HG03196 (cell line): ENCODE measurements around the gene NISCH.

ENCODE experiments used
- ATAC-seq: cut with Tn5 transposase; IDR thresholded peaks from one replicate; pipeline ENCODE4 v1.9.1; 2021; ENCODE audit not compliant: unreplicated experiment

NISCH gene

GRCh38 chr3:52455283-52456168, at the start of gene NISCH:
Gene NISCH (plus strand): TSS chr3:52455604. CDS start chr3:52455642, 38 bp downstream.
- ATAC-seq: no peak

GRCh38 chr3:52406231-52406661, 49.2 kb upstream of the NISCH start:
- ATAC-seq: no peak

GRCh38 chr3:52406791-52407510, 48.5 kb upstream of the NISCH start:
- ATAC-seq: no peak

- ATAC-seq: no peak
Measured at GRCh38 chr3:52407779-52408178, 47.6 kb upstream of the NISCH start.

- no peak for ATAC-seq
Measured at GRCh38 chr3:52408466-52408865, 46.9 kb upstream of the NISCH start.

- no peak for ATAC-seq
Measured at GRCh38 chr3:52415800-52416199, 39.6 kb upstream of the NISCH start.

GRCh38 chr3:52420388-52420787, 35.0 kb upstream of the NISCH start:
- ATAC-seq: no peak

- no peak for ATAC-seq
Measured at GRCh38 chr3:52422669-52423068, 32.7 kb upstream of the NISCH start.

GRCh38 chr3:52423173-52423572, 32.2 kb upstream of the NISCH start:
- ATAC-seq: no peak

GRCh38 chr3:52428151-52429005, 27.0 kb upstream of the NISCH start:
- ATAC-seq: no peak

- no peak for ATAC-seq
Measured at GRCh38 chr3:52429031-52429430, 26.4 kb upstream of the NISCH start.

GRCh38 chr3:52429779-52430415, 25.5 kb upstream of the NISCH start:
- ATAC-seq: no peak

GRCh38 chr3:52430416-52430810, 25.0 kb upstream of the NISCH start:
- ATAC-seq: no peak

GRCh38 chr3:52431459-52432223, 23.8 kb upstream of the NISCH start:
- ATAC-seq: no peak

GRCh38 chr3:52432225-52432624, 23.2 kb upstream of the NISCH start:
- no peak for ATAC-seq

- ATAC-seq: no peak
Measured at GRCh38 chr3:52432691-52433141, 22.7 kb upstream of the NISCH start.

GRCh38 chr3:52433328-52433995, 21.9 kb upstream of the NISCH start:
- no peak for ATAC-seq

- ATAC-seq: no peak
Measured at GRCh38 chr3:52433996-52434479, 21.4 kb upstream of the NISCH start.

GRCh38 chr3:52434491-52435115, 20.8 kb upstream of the NISCH start:
- no peak for ATAC-seq
